ENCODE results near the gene NTRK3. TPM values are rescaled to one million over a fixed set of nuclear protein-coding genes. Genes with fewer than 3 reads are reported as not detected.

Gene NTRK3
- total RNA-seq, 3 donors from 2014 or later (not counting 1 experiment from before 2014, with no cell fraction given) = not detected

DNA sequence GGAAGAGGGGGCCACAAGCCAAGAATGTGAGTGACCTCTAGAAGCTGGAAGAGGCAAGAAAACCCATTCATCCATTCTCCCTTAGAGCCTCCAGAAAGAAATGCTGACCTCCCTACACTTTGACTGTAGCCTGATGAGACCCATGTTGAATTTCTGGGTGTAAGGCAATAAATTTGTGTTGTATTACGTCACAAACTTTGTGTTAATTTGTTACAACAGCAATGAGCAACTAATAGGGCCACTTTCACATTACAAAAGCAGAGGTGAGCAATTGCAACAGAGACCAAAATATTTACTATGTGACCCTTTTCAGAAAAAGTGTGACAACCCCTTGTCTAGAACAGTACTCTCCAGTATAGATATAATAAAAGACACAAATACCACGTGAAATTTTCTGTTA, 101.2 kb downstream of the NTRK3 start:
- Histone ChIP-seq H3K4me3 (ENCODE audit: low read length) (no peak overlapping the region), H3K9me3 (ENCODE audit: control insufficient read depth, insufficient read depth, low read length) (no peaks in the 10 kb centered on the region), H3K27ac (ENCODE audit: low read length) (no peak overlapping the region), H3K4me1 (ENCODE audit: control insufficient read depth, insufficient read depth, low read length) (no peaks in the 10 kb centered on the region), H3K36me3 (ENCODE audit: control insufficient read depth, insufficient read depth, low read length) (no peaks in the 10 kb centered on the region), H3K27me3 (ENCODE audit: control insufficient read depth, insufficient read depth, low read length) (no peaks in the 10 kb centered on the region)
- 88% methylated on average over 1 of the region's 2 CpGs for WGBS (ENCODE audit: insufficient coverage)
- no peaks in the 10 kb centered on the region for H3K36me3 Mint-ChIP-seq
- no peaks in the 10 kb centered on the region for H3K4me1 Mint-ChIP-seq
- DNase-seq (no peak), ATAC-seq (no peak)
- H3K9me3 Mint-ChIP-seq = no peaks in the 10 kb centered on the region
- no peaks in the 10 kb centered on the region for H3K27me3 Mint-ChIP-seq (ENCODE audit: low read depth in 2 of 2)
- TF ChIP-seq, protein P1, sequence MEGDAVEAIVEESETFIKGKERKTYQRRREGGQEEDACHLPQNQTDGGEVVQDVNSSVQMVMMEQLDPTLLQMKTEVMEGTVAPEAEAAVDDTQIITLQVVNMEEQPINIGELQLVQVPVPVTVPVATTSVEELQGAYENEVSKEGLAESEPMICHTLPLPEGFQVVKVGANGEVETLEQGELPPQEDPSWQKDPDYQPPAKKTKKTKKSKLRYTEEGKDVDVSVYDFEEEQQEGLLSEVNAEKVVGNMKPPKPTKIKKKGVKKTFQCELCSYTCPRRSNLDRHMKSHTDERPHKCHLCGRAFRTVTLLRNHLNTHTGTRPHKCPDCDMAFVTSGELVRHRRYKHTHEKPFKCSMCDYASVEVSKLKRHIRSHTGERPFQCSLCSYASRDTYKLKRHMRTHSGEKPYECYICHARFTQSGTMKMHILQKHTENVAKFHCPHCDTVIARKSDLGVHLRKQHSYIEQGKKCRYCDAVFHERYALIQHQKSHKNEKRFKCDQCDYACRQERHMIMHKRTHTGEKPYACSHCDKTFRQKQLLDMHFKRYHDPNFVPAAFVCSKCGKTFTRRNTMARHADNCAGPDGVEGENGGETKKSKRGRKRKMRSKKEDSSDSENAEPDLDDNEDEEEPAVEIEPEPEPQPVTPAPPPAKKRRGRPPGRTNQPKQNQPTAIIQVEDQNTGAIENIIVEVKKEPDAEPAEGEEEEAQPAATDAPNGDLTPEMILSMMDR (IDR thresholded peaks at IDR 0.05) = no peak
- H3K4me3 Mint-ChIP-seq = no peak overlapping the region
- no peak overlapping the region for H3K27ac Mint-ChIP-seq
- intact Hi-C loops (cut with micrococcal nuclease) = no loop called here

DNA sequence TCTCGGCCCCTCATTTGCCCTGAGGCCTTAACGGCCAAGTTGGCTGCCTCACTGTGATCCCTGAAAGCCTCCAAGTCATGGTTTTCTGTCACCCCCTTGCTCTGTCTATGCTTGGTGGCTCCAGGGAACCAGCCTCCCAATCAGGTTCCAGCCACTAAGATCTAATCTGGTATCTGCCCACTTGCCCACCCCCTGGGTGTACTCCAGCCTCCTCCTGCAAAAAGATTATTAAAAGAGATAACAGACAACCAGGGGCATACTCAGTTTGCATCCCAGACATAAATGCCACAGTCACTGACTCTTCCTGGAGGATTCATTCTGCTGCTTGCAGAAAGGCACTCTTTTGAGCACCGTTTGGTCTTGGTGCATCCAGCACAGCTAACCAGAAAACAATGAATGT, 103.9 kb downstream of the NTRK3 start:
- H3K27ac Mint-ChIP-seq = no peak overlapping the region
- TF ChIP-seq, protein P1 (IDR thresholded peaks at IDR 0.05) = no peak
- DNase-seq (no peak), ATAC-seq (no peak)
- no peaks in the 10 kb centered on the region for H3K9me3 ChIP-seq (ENCODE audit: control insufficient read depth, insufficient read depth, low read length)
- no peak overlapping the region for H3K4me3 ChIP-seq (ENCODE audit: low read length)
- H3K27me3 Mint-ChIP-seq (ENCODE audit: low read depth in 2 of 2) = no peaks in the 10 kb centered on the region
- intact Hi-C loops (cut with micrococcal nuclease) = no loop called here
- H3K9me3 Mint-ChIP-seq = peaks cover 0 to 3% of the 10 kb centered on the region in 2 donors
- no peaks in the 10 kb centered on the region for H3K4me1 Mint-ChIP-seq
- H3K27ac ChIP-seq (ENCODE audit: low read length) = no peak overlapping the region
- no peak overlapping the region for H3K4me3 Mint-ChIP-seq
- H3K4me1 ChIP-seq (ENCODE audit: control insufficient read depth, insufficient read depth, low read length) = no peaks in the 10 kb centered on the region
- H3K27me3 ChIP-seq (ENCODE audit: control insufficient read depth, insufficient read depth, low read length) = no peaks in the 10 kb centered on the region
- no peaks in the 10 kb centered on the region for H3K36me3 Mint-ChIP-seq
- no peaks in the 10 kb centered on the region for H3K36me3 ChIP-seq (ENCODE audit: control insufficient read depth, insufficient read depth, low read length)
- WGBS (ENCODE audit: insufficient coverage) = 67% methylated on average over 3 of the region's 3 CpGs

DNA sequence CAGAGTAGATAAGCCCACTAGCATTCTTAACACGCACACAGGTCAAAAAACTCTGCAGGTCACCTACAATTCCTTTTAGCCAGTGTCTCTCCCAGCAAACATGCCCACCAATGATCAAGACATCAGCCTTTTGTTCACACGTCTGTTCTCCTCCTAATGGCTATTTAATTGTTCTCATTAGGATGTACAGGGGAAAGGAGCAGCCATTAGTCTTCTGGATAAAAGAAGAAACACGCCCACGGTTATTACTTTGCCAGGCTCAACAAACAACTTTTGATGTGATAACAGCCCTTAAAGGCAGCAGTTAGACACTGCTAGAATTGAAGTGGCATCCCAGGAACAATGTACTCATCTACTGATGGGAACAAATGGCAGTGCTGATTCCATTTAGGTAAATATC, 108.8 kb downstream of the NTRK3 start:
- Mint-ChIP-seq H3K36me3 (no peaks in the 10 kb centered on the region), H3K27me3 (ENCODE audit: low read depth in 2 of 2) (no peaks in the 10 kb centered on the region), H3K27ac (no peak overlapping the region), H3K4me3 (no peak overlapping the region), H3K4me1 (no peaks in the 10 kb centered on the region), H3K9me3 (peaks cover 0 to 3% of the 10 kb centered on the region in 2 donors)
- DNase-seq (no peak), ATAC-seq (no peak)
- 86% methylated on average over 4 of the region's 4 CpGs for WGBS (ENCODE audit: insufficient coverage)
- H3K4me1 ChIP-seq (ENCODE audit: control insufficient read depth, insufficient read depth, low read length) = no peaks in the 10 kb centered on the region
- intact Hi-C loops (cut with micrococcal nuclease) = no loop called here
- H3K9me3 ChIP-seq (ENCODE audit: control insufficient read depth, insufficient read depth, low read length) = no peaks in the 10 kb centered on the region
- H3K27me3 ChIP-seq (ENCODE audit: control insufficient read depth, insufficient read depth, low read length) = no peaks in the 10 kb centered on the region
- TF ChIP-seq, protein P1 (IDR thresholded peaks at IDR 0.05) = no peak
- H3K27ac ChIP-seq (ENCODE audit: low read length) = no peak overlapping the region
- no peaks in the 10 kb centered on the region for H3K36me3 ChIP-seq (ENCODE audit: control insufficient read depth, insufficient read depth, low read length)
- H3K4me3 ChIP-seq (ENCODE audit: low read length) = no peak overlapping the region

DNA sequence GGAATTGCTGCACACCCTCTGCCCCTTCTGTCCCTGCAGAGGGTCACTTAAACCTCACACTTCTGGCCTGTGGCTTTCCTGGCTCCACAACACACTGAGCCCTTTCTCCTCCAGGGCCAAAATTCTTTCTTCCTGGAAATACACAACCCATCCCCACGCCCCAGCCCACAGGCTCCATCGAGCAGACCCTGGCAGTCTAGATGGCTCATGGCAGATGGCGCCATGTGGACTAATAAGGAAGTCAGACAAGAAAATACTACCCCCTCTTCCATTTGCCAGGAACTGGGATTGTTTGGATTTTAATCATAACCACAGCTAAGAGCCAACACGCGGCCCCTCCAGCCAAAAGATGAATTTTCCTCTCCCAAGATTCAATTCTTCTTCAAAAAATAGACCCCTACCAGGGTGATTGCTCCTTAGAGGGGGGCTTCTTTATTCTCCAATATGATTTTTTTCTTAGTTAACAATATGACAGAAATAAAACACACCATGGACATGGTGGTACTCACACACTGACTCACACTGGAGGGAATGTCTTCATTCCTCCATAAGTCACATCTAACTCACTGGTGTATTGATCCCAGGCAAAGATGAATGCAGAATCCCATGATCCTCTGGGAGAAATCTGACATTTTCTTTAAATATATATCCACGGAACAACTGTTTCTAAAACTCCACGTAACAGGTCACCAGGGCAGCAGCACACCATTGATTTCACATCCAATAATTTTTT, 111.5 kb downstream of the NTRK3 start:
- no peaks in the 10 kb centered on the region for H3K36me3 Mint-ChIP-seq
- no peak overlapping the region for H3K4me3 Mint-ChIP-seq
- no peak for DNase-seq
- TF ChIP-seq, protein P1 (IDR thresholded peaks at IDR 0.05) = no peak
- no peak overlapping the region for H3K27ac Mint-ChIP-seq
- Histone ChIP-seq H3K27me3 (ENCODE audit: control insufficient read depth, insufficient read depth, low read length) (no peaks in the 10 kb centered on the region), H3K9me3 (ENCODE audit: control insufficient read depth, insufficient read depth, low read length) (no peaks in the 10 kb centered on the region), H3K27ac (ENCODE audit: low read length) (no peak overlapping the region), H3K4me1 (ENCODE audit: control insufficient read depth, insufficient read depth, low read length) (no peaks in the 10 kb centered on the region), H3K4me3 (ENCODE audit: low read length) (no peak overlapping the region), H3K36me3 (ENCODE audit: control insufficient read depth, insufficient read depth, low read length) (no peaks in the 10 kb centered on the region)
- no peak for ATAC-seq
- intact Hi-C loops (cut with micrococcal nuclease) = no loop called here
- peaks cover 0 to 3% of the 10 kb centered on the region in 2 donors for H3K9me3 Mint-ChIP-seq
- H3K27me3 Mint-ChIP-seq (ENCODE audit: low read depth in 2 of 2) = no peaks in the 10 kb centered on the region
- H3K4me1 Mint-ChIP-seq = no peaks in the 10 kb centered on the region
- WGBS (ENCODE audit: insufficient coverage) = 86% methylated on average over 7 of the region's 7 CpGs
